Type B pancreatic cell (in vitro differentiated cells): ENCODE data around the gene DCAF7. TPM values are rescaled to one million over a fixed set of nuclear protein-coding genes. Genes with fewer than 3 reads are reported as not detected.

Source experiments
- DNase-seq: peaks from one replicate; pipeline ENCODE4 v3.0.0; 2021; ENCODE audit warnings: mixed read lengths; ENCODE audit not compliant: unreplicated experiment; ENCODE audit errors: extremely low spot score
- H3K27ac Mint-ChIP-seq: 2 replicates; pipeline ENCODE4 v1.8.0; 2021; ENCODE audit warnings: mild to moderate bottlenecking, mixed read lengths
- H3K27me3 Mint-ChIP-seq: 2 replicates; pipeline ENCODE4 v1.8.0; 2021; ENCODE audit warnings: mixed read lengths
- H3K36me3 Mint-ChIP-seq: 2 replicates; pipeline ENCODE4 v1.8.0; 2021; ENCODE audit warnings: mixed read lengths
- H3K4me1 Mint-ChIP-seq: one replicate; pipeline ENCODE4 v1.8.0; 2021; ENCODE audit warnings: mixed read lengths; ENCODE audit not compliant: unreplicated experiment
- H3K4me3 Mint-ChIP-seq: 2 replicates; pipeline ENCODE4 v1.8.0; 2021; ENCODE audit warnings: mild to moderate bottlenecking, mixed read lengths
- H3K9me3 Mint-ChIP-seq: 2 replicates; pipeline ENCODE4 v1.8.0; 2021; ENCODE audit warnings: mixed read lengths
- CTCF ChIP-seq: fragments of 200-600 bp; sonication (generic); conservative IDR thresholded peaks from 2 replicates; pipeline ENCODE4 v1.5.0; 2021; ENCODE audit warnings: antibody characterized with exemption, mild to moderate bottlenecking
- total RNA-seq: library from RNA; stranded (reverse); gene quantifications from 2 replicates; pipeline ENCODE4 v1.2.1, GENCODE V29; 2021; ENCODE audit warnings: low replicate concordance

The DCAF7 gene
- total RNA-seq, 1 donor from 2014 or later, result 123 TPM

GRCh38 chr17:63563339-63563738 is 13.1 kb downstream of the DCAF7 start:
- H3K4me1 Mint-ChIP-seq, result no peaks in the 10 kb centered on the region
- H3K36me3 Mint-ChIP-seq, result no peaks in the 10 kb centered on the region
- H3K4me3 Mint-ChIP-seq, result no peak overlapping the region
- H3K27me3 Mint-ChIP-seq, result no peaks in the 10 kb centered on the region
- DNase-seq, result no peak
- H3K27ac Mint-ChIP-seq, result no peak overlapping the region
- TF ChIP-seq CTCF, result no peak
- H3K9me3 Mint-ChIP-seq, result no peaks in the 10 kb centered on the region

- H3K4me1 Mint-ChIP-seq, result no peaks in the 10 kb centered on the region
- no peak for DNase-seq
- H3K27me3 Mint-ChIP-seq, result no peaks in the 10 kb centered on the region
- no peaks in the 10 kb centered on the region for H3K9me3 Mint-ChIP-seq
- no peak for TF ChIP-seq CTCF
- no peaks in the 10 kb centered on the region for H3K36me3 Mint-ChIP-seq
- no peak overlapping the region for H3K27ac Mint-ChIP-seq
- H3K4me3 Mint-ChIP-seq, result no peak overlapping the region
Measured at GRCh38 chr17:63564562-63564961, 14.3 kb downstream of the DCAF7 start.

GRCh38 chr17:63567229-63567628 is 17.0 kb downstream of the DCAF7 start:
- Mint-ChIP-seq H3K9me3 (no peaks in the 10 kb centered on the region), H3K36me3 (peaks cover 4% of the 10 kb centered on the region), H3K27me3 (no peaks in the 10 kb centered on the region), H3K27ac (no peak overlapping the region), H3K4me1 (peaks cover 4% of the 10 kb centered on the region), H3K4me3 (no peak overlapping the region)
- TF ChIP-seq CTCF, result no peak
- DNase-seq, result no peak

- TF ChIP-seq CTCF, result no peak
- H3K36me3 Mint-ChIP-seq, result peaks cover 4% of the 10 kb centered on the region
- no peak overlapping the region for H3K4me3 Mint-ChIP-seq
- peaks cover 4% of the 10 kb centered on the region for H3K4me1 Mint-ChIP-seq
- H3K9me3 Mint-ChIP-seq, result no peaks in the 10 kb centered on the region
- peak overlapping the region; percentile 62 for H3K27ac Mint-ChIP-seq
- no peak for DNase-seq
- no peaks in the 10 kb centered on the region for H3K27me3 Mint-ChIP-seq
Measured at GRCh38 chr17:63568563-63568962, 18.3 kb downstream of the DCAF7 start.

GRCh38 chr17:63571632-63572310 is 21.5 kb downstream of the DCAF7 start:
- H3K4me3 Mint-ChIP-seq, result no peak overlapping the region
- H3K4me1 Mint-ChIP-seq, result peaks cover 11% of the 10 kb centered on the region
- H3K27ac Mint-ChIP-seq, result no peak overlapping the region
- TF ChIP-seq CTCF, result no peak
- no peaks in the 10 kb centered on the region for H3K9me3 Mint-ChIP-seq
- H3K27me3 Mint-ChIP-seq, result no peaks in the 10 kb centered on the region
- DNase-seq, result no peak
- H3K36me3 Mint-ChIP-seq, result peaks cover 11% of the 10 kb centered on the region
